Right atrium auricular region (tissue), 2 donors: ENCODE measurements around the gene TCL1B. TPM values are rescaled to one million over a fixed set of nuclear protein-coding genes. Genes with fewer than 3 reads are reported as not detected.

ENCODE experiments used
- DNase-seq: peaks from one replicate; pipeline ENCODE4 v3.0.0-alpha.2; 2019; ENCODE audit warnings: low spot score
- H3K27ac ChIP-seq, 2 donors: fragments of 200-600 bp; sonication (generic); 1 replicate in 1 of 2; 2 replicates in 1 of 2; pipeline ENCODE4 v1.5.1; 2016 to 2019
- H3K27me3 ChIP-seq, 2 donors: fragments of 200-600 bp; sonication (generic); one replicate each; pipeline versions ENCODE4 v1.5.1 to v1.6.0; 2017 to 2019
- H3K36me3 ChIP-seq: fragments of 200-600 bp; sonication (generic); one replicate; pipeline ENCODE4 v1.5.1; 2016
- H3K4me1 ChIP-seq, 2 donors: fragments of 200-600 bp; sonication (generic); one replicate each; pipeline versions ENCODE4 v1.5.1 to v1.6.0; 2017 to 2019
- H3K4me3 ChIP-seq, 2 donors: fragments of 200-600 bp; sonication (generic); 1 replicate in 1 of 2; 2 replicates in 1 of 2; pipeline ENCODE4 v1.5.1; 2017 to 2019; ENCODE audit warnings: mild to moderate bottlenecking in 1 of 2, moderate library complexity in 1 of 2
- H3K9me3 ChIP-seq, 2 donors: fragments of 200-600 bp; sonication (generic); one replicate each; pipeline ENCODE4 v1.5.1; 2019
- CTCF ChIP-seq, 2 donors: fragments of 200-600 bp; sonication (generic); IDR thresholded peaks; one replicate each; pipeline ENCODE4 v1.5.1; 2019; ENCODE audit warnings: antibody characterized with exemption in 2 of 2
- total RNA-seq, 2 donors: library from RNA; depleted of rRNA; stranded (reverse); fragments of >200 nt; gene quantifications; one replicate each; pipeline ENCODE4 v1.1.0, GENCODE V29; 2016

Gene TCL1B
- total RNA-seq, 2 donors from 2014 or later: not detected

- H3K36me3 ChIP-seq: no peaks in the 10 kb centered on the region
- H3K9me3 ChIP-seq: no peaks in the 10 kb centered on the region
- H3K27ac ChIP-seq: no peak overlapping the region
- DNase-seq: no peak
- TF ChIP-seq CTCF (IDR thresholded peaks at IDR 0.05): no peak
- no peaks in the 10 kb centered on the region for H3K4me1 ChIP-seq
- H3K27me3 ChIP-seq: peaks cover 0 to 4% of the 10 kb centered on the region in 2 donors
- no peak overlapping the region for H3K4me3 ChIP-seq
Measured at GRCh38 chr14:95705518-95705917, 19.3 kb downstream of the TCL1B start.

GRCh38 chr14:95707327-95707726, 21.1 kb downstream of the TCL1B start:
- no peak overlapping the region for H3K27ac ChIP-seq
- no peaks in the 10 kb centered on the region for H3K36me3 ChIP-seq
- H3K9me3 ChIP-seq: no peaks in the 10 kb centered on the region
- H3K4me1 ChIP-seq: no peaks in the 10 kb centered on the region
- TF ChIP-seq CTCF (IDR thresholded peaks at IDR 0.05): no peak
- no peak overlapping the region for H3K4me3 ChIP-seq
- H3K27me3 ChIP-seq: peaks cover 0 to 4% of the 10 kb centered on the region in 2 donors
- no peak for DNase-seq

- Histone ChIP-seq H3K27me3 (peaks cover 4 to 7% of the 10 kb centered on the region in 2 donors), H3K4me1 (no peaks in the 10 kb centered on the region), H3K36me3 (no peaks in the 10 kb centered on the region), H3K27ac (no peak overlapping the region), H3K4me3 (no peak overlapping the region), H3K9me3 (no peaks in the 10 kb centered on the region)
- no peak for TF ChIP-seq CTCF (IDR thresholded peaks at IDR 0.05)
- no peak for DNase-seq
Measured at GRCh38 chr14:95710106-95710505, 23.9 kb downstream of the TCL1B start.

GRCh38 chr14:95711476-95712176, 25.4 kb downstream of the TCL1B start:
- H3K4me1 ChIP-seq: no peaks in the 10 kb centered on the region
- no peak overlapping the region for H3K27ac ChIP-seq
- H3K36me3 ChIP-seq: no peaks in the 10 kb centered on the region
- no peak overlapping the region for H3K4me3 ChIP-seq
- peaks cover 4 to 7% of the 10 kb centered on the region in 2 donors for H3K27me3 ChIP-seq
- no peaks in the 10 kb centered on the region for H3K9me3 ChIP-seq
- no peak for TF ChIP-seq CTCF (IDR thresholded peaks at IDR 0.05)
- no peak for DNase-seq

GRCh38 chr14:95712398-95712797, 26.2 kb downstream of the TCL1B start:
- no peak for TF ChIP-seq CTCF (IDR thresholded peaks at IDR 0.05)
- H3K27ac ChIP-seq: no peak overlapping the region
- H3K9me3 ChIP-seq: no peaks in the 10 kb centered on the region
- H3K4me1 ChIP-seq: no peaks in the 10 kb centered on the region
- DNase-seq: no peak
- H3K4me3 ChIP-seq: no peak overlapping the region
- H3K36me3 ChIP-seq: no peaks in the 10 kb centered on the region
- peaks cover under 1 to 7% of the 10 kb centered on the region in 2 donors for H3K27me3 ChIP-seq
